Body of pancreas (tissue), 4 donors: ENCODE results near the gene HSD17B1. TPM values are rescaled to one million over a fixed set of nuclear protein-coding genes. Genes with fewer than 3 reads are reported as not detected.
"Not testable (repeated sequence)": the region's sequence is repeated elsewhere in the genome, so short reads cannot be mapped to it uniquely, and the experiment has no call there.

Experiments used
- ATAC-seq: fragments of 150-250 bp; one replicate; pipeline ENCODE4 v1.9.1; 2016
- DNase-seq, 4 donors: peaks; one replicate each; pipeline ENCODE4 v3.0.0-alpha.2; 2019
- H3K27ac ChIP-seq, 4 donors: fragments of 200-600 bp; sonication (generic); 1 replicate in 3 of 4; 2 replicates in 1 of 4; pipeline versions ENCODE4 v1.5.1 to v1.6.1; 2016 to 2019; ENCODE audit warnings: mild to moderate bottlenecking in 1 of 4, mixed read lengths in 1 of 4, moderate library complexity in 1 of 4
- H3K27me3 ChIP-seq, 2 donors: fragments of 200-600 bp; sonication (generic); one replicate each; pipeline ENCODE4 v1.6.0; 2016; ENCODE audit warnings: mild to moderate bottlenecking in 1 of 2
- H3K36me3 ChIP-seq, 2 donors: fragments of 200-600 bp; sonication (generic); replicated peaks in 1 of 2; 2 replicates each; pipeline ENCODE4 v1.5.1; 2016; ENCODE audit warnings: low read depth in 2 of 2; ENCODE audit not compliant: insufficient read depth in 1 of 2
- H3K4me1 ChIP-seq: fragments of 200-600 bp; sonication (generic); one replicate; pipeline ENCODE4 v1.6.0; 2016
- H3K4me3 ChIP-seq, 2 donors: fragments of 200-600 bp; sonication (generic); 1 replicate in 1 of 2; 2 replicates in 1 of 2; pipeline ENCODE4 v1.5.1; 2016 to 2019
- H3K9me3 ChIP-seq, 3 donors: fragments of 200-600 bp; sonication (generic); 1 replicate in 2 of 3; 2 replicates in 1 of 3; pipeline ENCODE4 v1.5.1; 2016
- CTCF ChIP-seq, 7 experiments: fragments of 450-650 bp in 4 of 7; fragments of 200-600 bp in 3 of 7; sonication (generic) in 3 of 7; IDR thresholded peaks; one replicate each; pipeline ENCODE4 v1.5.1; 2016 to 2019; ENCODE audit warnings: antibody characterized with exemption in 7 of 7
- POLR2A ChIP-seq, 3 donors: fragments of 450-650 bp; IDR thresholded peaks; one replicate each; pipeline ENCODE4 v1.6.1; 2016; ENCODE audit warnings: antibody characterized with exemption in 3 of 3, mild to moderate bottlenecking in 2 of 3
- WGBS, 2 donors: methylation state at CpG; one replicate each; pipeline ENCODE4 v1.1.5; 2017; 5-methylcytosine and 5-hydroxymethylcytosine counted together
- intact Hi-C: fragments of 100-400 bp; cut with DNase I; formaldehyde crosslinking; loops from one replicate; pipeline ENCODE4 v1.15.1; 2023
- total RNA-seq, 2 donors: library from RNA; depleted of rRNA; stranded (reverse); fragments of >200 nt; gene quantifications; one replicate each; pipeline ENCODE4 v1.1.0, GENCODE V29; 2016

HSD17B1 gene, protein sequence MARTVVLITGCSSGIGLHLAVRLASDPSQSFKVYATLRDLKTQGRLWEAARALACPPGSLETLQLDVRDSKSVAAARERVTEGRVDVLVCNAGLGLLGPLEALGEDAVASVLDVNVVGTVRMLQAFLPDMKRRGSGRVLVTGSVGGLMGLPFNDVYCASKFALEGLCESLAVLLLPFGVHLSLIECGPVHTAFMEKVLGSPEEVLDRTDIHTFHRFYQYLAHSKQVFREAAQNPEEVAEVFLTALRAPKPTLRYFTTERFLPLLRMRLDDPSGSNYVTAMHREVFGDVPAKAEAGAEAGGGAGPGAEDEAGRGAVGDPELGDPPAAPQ
- 1 to 10 TPM in 1 of 2 donors, under 1 TPM in 1; 0.78 to 9.2 TPM for total RNA-seq

DNA sequence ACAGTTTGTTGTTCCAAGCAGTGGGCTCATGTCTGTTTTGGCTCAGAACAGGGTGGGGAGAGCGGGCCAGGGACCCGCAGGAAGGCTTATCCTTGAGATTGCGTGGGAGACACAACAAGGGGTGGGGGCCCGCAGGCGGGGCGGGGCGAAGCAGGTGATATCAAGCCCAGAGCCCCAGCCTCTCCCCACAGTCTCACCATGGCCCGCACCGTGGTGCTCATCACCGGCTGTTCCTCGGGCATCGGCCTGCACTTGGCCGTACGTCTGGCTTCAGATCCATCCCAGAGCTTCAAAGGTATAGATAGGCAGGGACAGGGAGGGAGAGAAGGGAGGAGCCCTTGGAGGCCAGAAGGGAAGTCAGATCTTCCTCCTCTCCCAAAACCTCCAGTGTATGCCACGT, at the start of gene HSD17B1:
Gene HSD17B1 (plus strand): TSS at position 188 of the 400 bp plus-strand sequence. CDS start 11 bp downstream, at position 199.
- peaks cover 43% of the 10 kb centered on the region for H3K4me1 ChIP-seq
- intact Hi-C loops, ATAC-seq, H3K36me3 ChIP-seq, DNase-seq, H3K27me3 ChIP-seq, H3K4me3 ChIP-seq, H3K9me3 ChIP-seq: not testable (repeated sequence)
- peak within 1 kb of the TSS in 1 of 4 donors; percentile 94 for H3K27ac ChIP-seq
- 89% methylated on average over 15 of the region's 15 CpGs; no CpG with 5 or more reads in 1 of the 2 donors for WGBS, 2 donors

- WGBS, 2 donors: 93 to 100% methylated on average over 1 of the region's 1 CpG
- no peak for ATAC-seq
Observed at GRCh38 chr17:42502926-42503325, 49.8 kb upstream of the HSD17B1 start.

GRCh38 chr17:42507671-42508070, 45.1 kb upstream of the HSD17B1 start:
- Histone ChIP-seq H3K9me3 (no peaks in the 10 kb centered on the region), H3K27ac (no peak overlapping the region), H3K4me1 (no peaks in the 10 kb centered on the region), H3K4me3 (no peak overlapping the region), H3K36me3 (peaks cover under 1 to 7% of the 10 kb centered on the region in 2 donors), H3K27me3 (no peaks in the 10 kb centered on the region)
- no peak for DNase-seq
- WGBS, 2 donors: 89 to 95% methylated on average over 4 of the region's 4 CpGs
- ATAC-seq: no peak
- TF ChIP-seq POLR2A (IDR thresholded peaks at IDR 0.05): no peak
- no peak for TF ChIP-seq CTCF (IDR thresholded peaks at IDR 0.05)
- intact Hi-C loops: no loop called here

More at GRCh38 chr17:42502926-42503325, 49.8 kb upstream of the HSD17B1 start:
- TF ChIP-seq POLR2A (IDR thresholded peaks at IDR 0.05) (no peak), CTCF (IDR thresholded peaks at IDR 0.05) (no peak)
- DNase-seq: no peak
- no peak overlapping the region for H3K27ac ChIP-seq
- no peak overlapping the region for H3K4me3 ChIP-seq
- H3K9me3 ChIP-seq: no peaks in the 10 kb centered on the region
- intact Hi-C loops: no loop called here
- H3K4me1 ChIP-seq: no peaks in the 10 kb centered on the region
- no peaks in the 10 kb centered on the region for H3K27me3 ChIP-seq
- peaks cover 11 to 31% of the 10 kb centered on the region in 2 donors for H3K36me3 ChIP-seq

DNA sequence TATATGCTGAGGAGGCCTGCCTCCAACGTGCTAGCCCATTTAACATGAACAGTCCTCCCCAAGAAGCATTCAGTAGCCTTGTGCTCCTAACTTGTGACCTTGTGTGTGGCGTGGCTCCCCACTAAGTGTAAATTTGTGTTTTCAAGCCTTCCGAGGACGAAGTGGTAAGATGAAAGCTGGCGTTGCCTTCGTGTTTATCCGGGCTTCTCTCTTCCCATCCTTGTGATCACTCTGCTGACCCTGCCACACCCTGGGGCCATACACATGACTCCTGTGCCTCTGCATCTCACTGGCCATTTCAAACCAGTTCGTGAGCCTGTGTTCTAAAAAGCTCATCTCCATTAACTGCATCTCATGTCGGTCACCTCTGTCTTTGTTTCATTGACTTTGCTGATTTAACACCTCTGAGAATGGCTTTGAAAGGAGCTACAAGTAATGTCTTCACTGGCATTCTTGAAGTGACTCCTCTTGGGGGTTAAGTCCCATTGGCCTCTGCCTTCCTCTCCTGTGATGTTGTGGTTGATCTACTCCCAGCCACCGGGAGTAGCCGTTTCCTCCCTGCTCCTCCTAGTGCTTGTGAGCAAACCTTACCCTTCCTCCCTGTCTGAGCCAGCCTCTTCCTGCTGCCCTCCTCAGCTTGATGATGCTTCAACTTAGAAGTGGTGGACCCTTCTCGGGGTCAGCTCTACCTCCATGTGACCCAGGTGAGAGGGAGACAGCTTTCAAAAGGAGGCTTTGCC, 44.1 kb upstream of the HSD17B1 start:
- Histone ChIP-seq H3K27me3 (no peaks in the 10 kb centered on the region), H3K36me3 (no peaks in the 10 kb centered on the region), H3K4me1 (no peaks in the 10 kb centered on the region), H3K27ac (no peak overlapping the region), H3K9me3 (no peaks in the 10 kb centered on the region), H3K4me3 (no peak overlapping the region)
- intact Hi-C loops: no loop called here
- DNase-seq: no peak
- no peak for ATAC-seq
- TF ChIP-seq POLR2A (IDR thresholded peaks at IDR 0.05): no peak
- no peak for TF ChIP-seq CTCF (IDR thresholded peaks at IDR 0.05)
- 79 to 82% methylated on average over 12 of the region's 12 CpGs for WGBS, 2 donors

DNA sequence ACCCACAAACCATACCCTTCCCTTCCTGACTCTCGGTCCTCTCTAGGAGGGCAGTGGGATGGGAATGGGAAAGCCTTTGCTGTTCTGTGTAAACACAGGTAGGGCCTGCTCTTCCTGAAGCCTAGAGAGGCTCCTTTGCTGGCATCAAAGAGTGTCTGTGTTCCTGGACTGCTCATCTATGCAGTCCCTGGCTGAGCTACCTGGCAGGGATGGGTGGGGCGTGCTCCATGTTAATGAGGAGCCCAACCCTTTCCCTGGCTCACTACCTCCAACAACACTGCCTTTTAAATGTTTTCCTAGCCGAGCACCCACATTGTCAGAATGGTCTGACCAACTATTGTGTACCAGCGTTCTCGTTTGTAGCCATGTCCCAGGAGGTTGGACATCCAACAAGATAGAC, 43.3 kb upstream of the HSD17B1 start:
- ATAC-seq (no peak), DNase-seq (no peak)
- Histone ChIP-seq H3K36me3 (no peaks in the 10 kb centered on the region), H3K4me3 (no peak overlapping the region), H3K27ac (no peak overlapping the region), H3K9me3 (no peaks in the 10 kb centered on the region), H3K27me3 (no peaks in the 10 kb centered on the region), H3K4me1 (no peaks in the 10 kb centered on the region)
- TF ChIP-seq CTCF (IDR thresholded peaks at IDR 0.05) (no peak), POLR2A (IDR thresholded peaks at IDR 0.05) (no peak)
- intact Hi-C loops: no loop called here
- 85 to 94% methylated on average over 5 of the region's 5 CpGs for WGBS, 2 donors
